ENCODE results near the gene NEU2.
A peak's percentile ranks its signal among the peaks of the same experiment; 100 is the strongest.
"Not testable (repeated sequence)": the region's sequence is repeated elsewhere in the genome, so short reads cannot be mapped to it uniquely, and the experiment has no call there.

Gene NEU2

GRCh38 chr2:233036162-233036838, 3.8 kb downstream of the NEU2 start:
- no peak for DNase-seq

- DNase-seq: no peak
These were observed 4.6 kb downstream of the NEU2 start for GRCh38 chr2:233037078-233037477.

GRCh38 chr2:233039212-233039845, 6.9 kb downstream of the NEU2 start:
- no peak for DNase-seq

- no peak for DNase-seq
These were observed 7.5 kb downstream of the NEU2 start for GRCh38 chr2:233039846-233040530.

GRCh38 chr2:233040571-233040970, 8.1 kb downstream of the NEU2 start:
- no peak for DNase-seq

- DNase-seq: no peak
These were observed 9.4 kb downstream of the NEU2 start for GRCh38 chr2:233041722-233042323.

- no peak for DNase-seq
These were observed 10.1 kb downstream of the NEU2 start for GRCh38 chr2:233042549-233042948.

- no peak for DNase-seq
These were observed 12.6 kb downstream of the NEU2 start for GRCh38 chr2:233044974-233045605.

- DNase-seq: no peak
These were observed 14.7 kb downstream of the NEU2 start for GRCh38 chr2:233047206-233047605.

GRCh38 chr2:233047667-233048066, 15.2 kb downstream of the NEU2 start:
- no peak for DNase-seq

GRCh38 chr2:233048569-233049193, 16.2 kb downstream of the NEU2 start:
- DNase-seq: no peak

GRCh38 chr2:233049194-233049761, 16.8 kb downstream of the NEU2 start:
- DNase-seq: no peak

- no peak for DNase-seq
These were observed 19.0 kb downstream of the NEU2 start for GRCh38 chr2:233051241-233052149.

GRCh38 chr2:233052517-233052916, 20.0 kb downstream of the NEU2 start:
- not testable (repeated sequence) for DNase-seq

- peak in 1 of 2 experiments; percentile 72 for DNase-seq
These were observed 21.7 kb downstream of the NEU2 start for GRCh38 chr2:233053928-233054784.

GRCh38 chr2:233055362-233055761, 22.9 kb downstream of the NEU2 start:
- no peak for DNase-seq

- DNase-seq: no peak
These were observed 24.6 kb downstream of the NEU2 start for GRCh38 chr2:233056961-233057605.

- no peak for DNase-seq
These were observed 26.5 kb downstream of the NEU2 start for GRCh38 chr2:233058717-233059546.

- no peak for DNase-seq
These were observed 27.0 kb downstream of the NEU2 start for GRCh38 chr2:233059547-233059796.

Data from NCI-H526 (cell line).